HG03159 (cell line): ENCODE results near the gene ZGPAT.
"Not testable (repeated sequence)": the region's sequence is repeated elsewhere in the genome, so short reads cannot be mapped to it uniquely, and the experiment has no call there.

Source experiments
- ATAC-seq: cut with Tn5 transposase; IDR thresholded peaks from one replicate; pipeline ENCODE4 v1.9.1; 2021; ENCODE audit warnings: mild to moderate bottlenecking, moderate library complexity; ENCODE audit not compliant: unreplicated experiment

Gene ZGPAT

GRCh38 chr20:63702036-63702665 is 5.7 kb upstream of the ZGPAT start:
- ATAC-seq: no peak

- ATAC-seq: no peak
These were observed 4.9 kb upstream of the ZGPAT start for GRCh38 chr20:63702751-63703470.

GRCh38 chr20:63703471-63703975 is 4.3 kb upstream of the ZGPAT start:
- no peak for ATAC-seq

GRCh38 chr20:63703976-63704748 is 3.7 kb upstream of the ZGPAT start:
- no peak for ATAC-seq

GRCh38 chr20:63704749-63705117 is 3.1 kb upstream of the ZGPAT start:
- ATAC-seq: no peak

- ATAC-seq: no peak
These were observed 2.4 kb upstream of the ZGPAT start for GRCh38 chr20:63705232-63706026.

GRCh38 chr20:63706027-63706695 is 1.7 kb upstream of the ZGPAT start:
- ATAC-seq: no peak

DNA sequence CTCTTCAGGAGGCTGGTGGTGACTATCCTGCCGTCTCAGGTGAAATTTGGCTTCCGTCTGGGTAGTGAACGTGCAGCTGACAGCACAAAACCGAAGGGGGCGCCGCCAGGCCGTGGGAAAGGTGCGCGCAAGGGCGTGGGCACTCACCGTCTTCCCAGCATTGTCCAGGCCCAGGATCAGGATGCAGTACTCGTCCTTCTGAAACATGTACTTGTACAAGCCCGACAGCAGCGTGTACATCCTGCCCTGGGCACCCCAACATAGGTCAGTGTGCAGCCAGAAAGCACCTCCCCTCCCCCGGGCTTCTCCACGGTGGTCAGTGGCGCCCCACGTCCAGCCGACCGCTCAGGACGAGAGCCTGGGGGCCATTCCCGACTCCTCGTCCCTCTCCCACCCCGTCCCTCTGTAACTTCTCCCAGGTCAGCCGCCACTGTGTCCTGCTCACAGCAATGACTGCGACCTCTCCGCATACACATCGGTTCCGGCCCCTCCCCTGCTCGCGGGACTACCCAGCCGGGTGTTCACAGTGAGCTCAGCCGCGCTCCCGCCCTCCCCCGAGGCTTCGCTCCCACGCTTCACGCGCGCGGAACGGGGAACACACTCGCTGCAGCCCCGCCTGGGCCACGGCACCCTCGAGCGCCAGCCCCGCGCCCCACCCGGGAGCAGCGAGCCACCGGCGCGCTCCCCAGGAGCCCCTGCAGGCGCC is 834 bp upstream of the ZGPAT start:
- ATAC-seq: peak; percentile 23

DNA sequence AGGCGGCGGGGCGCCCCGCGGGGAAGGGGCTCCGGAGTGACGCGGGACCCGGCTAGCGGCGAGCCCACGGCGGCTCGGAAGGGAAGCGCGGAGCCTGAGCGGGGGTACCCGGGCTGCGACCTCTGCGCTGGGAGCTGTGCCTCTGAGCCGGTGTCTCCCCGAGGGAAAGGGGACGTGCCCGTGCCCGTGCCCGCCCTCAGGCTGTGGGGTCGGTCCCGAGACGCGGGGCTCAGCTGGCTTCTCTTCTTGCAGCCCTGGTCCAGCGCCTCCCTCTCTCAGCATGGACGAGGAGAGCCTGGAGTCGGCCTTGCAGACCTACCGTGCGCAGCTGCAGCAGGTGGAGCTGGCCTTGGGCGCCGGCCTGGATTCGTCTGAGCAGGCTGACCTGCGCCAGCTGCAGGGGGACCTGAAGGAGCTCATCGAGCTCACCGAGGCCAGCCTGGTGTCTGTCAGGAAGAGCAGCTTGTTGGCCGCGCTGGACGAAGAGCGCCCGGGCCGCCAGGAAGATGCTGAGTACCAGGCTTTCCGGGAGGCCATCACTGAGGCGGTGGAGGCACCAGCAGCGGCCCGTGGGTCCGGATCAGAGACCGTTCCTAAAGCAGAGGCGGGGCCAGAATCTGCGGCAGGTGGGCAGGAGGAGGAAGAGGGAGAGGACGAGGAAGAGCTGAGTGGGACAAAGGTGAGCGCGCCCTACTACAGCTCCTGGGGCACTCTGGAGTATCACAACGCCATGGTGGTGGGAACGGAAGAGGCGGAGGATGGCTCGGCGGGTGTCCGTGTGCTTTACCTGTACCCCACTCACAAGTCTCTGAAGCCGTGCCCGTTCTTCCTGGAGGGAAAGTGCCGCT is 686 bp downstream of the ZGPAT start:
- peak; percentile 12 for ATAC-seq

DNA sequence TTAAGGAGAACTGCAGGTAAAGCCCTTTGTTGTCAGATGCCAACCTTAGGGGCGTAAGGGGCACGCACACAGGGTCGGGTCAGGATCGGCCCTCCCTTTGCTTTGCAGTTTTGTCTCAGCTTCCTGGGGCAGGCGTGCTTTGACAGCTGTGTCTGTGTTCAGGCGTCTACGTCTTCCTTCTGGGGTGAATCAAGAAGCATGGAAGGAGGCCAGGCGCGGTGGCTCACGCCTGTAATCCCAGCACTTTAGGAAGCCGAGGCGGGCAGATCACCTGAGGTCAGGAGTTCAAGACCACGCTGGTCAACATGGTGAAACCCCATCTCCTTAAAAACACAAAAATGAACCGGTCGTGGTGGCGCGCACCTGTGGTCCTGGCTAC is 1.3 kb downstream of the ZGPAT start:
- ATAC-seq: no peak

- no peak for ATAC-seq
These were observed 3.3 kb downstream of the ZGPAT start for GRCh38 chr20:63711085-63711645.

DNA sequence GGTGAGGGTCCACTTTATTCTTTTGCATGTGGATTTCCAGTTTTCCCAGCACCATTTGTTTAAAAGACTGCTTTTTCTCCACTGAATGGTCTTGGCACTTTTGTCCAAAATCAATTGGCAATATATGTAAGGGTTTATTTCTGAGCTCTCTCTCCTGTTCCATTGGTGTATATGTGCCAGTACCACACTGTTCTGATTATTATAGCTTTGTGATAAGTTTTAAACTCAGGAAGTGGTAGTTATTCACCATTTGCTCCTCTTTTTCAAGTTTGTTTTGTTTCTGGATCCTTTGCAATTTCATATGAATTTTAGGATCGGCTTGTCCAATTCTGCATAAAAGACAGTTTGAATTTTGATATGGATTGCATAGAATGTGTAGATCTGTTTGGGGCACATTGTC is 4.4 kb downstream of the ZGPAT start:
- ATAC-seq: no peak

GRCh38 chr20:63714858-63715257 is 7.0 kb downstream of the ZGPAT start:
- no peak for ATAC-seq

DNA sequence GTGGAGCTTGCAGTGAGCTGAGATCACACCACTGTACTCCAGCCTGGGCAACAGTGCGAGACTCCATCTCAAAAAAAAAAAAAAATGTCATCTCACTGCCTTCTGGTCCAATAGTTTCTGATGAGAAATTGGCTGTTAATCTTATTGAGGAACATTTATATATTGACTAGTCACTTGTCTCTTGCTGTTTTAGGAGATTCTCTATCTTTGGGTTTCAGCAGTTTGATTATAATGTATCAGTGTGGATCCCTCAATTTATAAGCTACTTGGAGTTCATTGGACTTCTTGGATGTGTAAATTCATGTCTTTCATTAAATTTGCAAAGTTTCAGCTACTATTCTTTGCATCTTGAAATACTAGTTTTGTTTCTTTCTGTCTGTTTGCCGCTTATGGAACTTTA is 11.2 kb downstream of the ZGPAT start:
- ATAC-seq: no peak

- not testable (repeated sequence) for ATAC-seq
These were observed 15.3 kb downstream of the ZGPAT start for GRCh38 chr20:63722967-63723622.

GRCh38 chr20:63730189-63730733 is 22.4 kb downstream of the ZGPAT start:
- not testable (repeated sequence) for ATAC-seq

- ATAC-seq: no peak
These were observed 23.6 kb downstream of the ZGPAT start for GRCh38 chr20:63731410-63731809.
